Right lobe of liver (tissue), 4 donors: ENCODE measurements around the gene KCNH2.

Experiments used
- POLR2A ChIP-seq: fragments of 450-650 bp; IDR thresholded peaks from one replicate; pipeline ENCODE4 v1.6.1; 2017; ENCODE audit warnings: antibody characterized with exemption, mild to moderate bottlenecking
- TF ChIP-seq, protein P1 (sequence below), 4 donors: fragments of 200-600 bp in 3 of 4; fragments of 450-650 bp in 1 of 4; IDR thresholded peaks; one replicate each; pipeline versions ENCODE4 v1.5.1 to v1.8.0; 2016 to 2022; ENCODE audit warnings: antibody characterized with exemption in 4 of 4, mild to moderate bottlenecking in 2 of 4
- donor health status: DM: no; HTN: no; CAD: no.
- donor health status: DM: no; HTN: no; CAD: no.
- donor health status: DM: no; HTN: yes; CAD: no.

- TF ChIP-seq, protein P1, sequence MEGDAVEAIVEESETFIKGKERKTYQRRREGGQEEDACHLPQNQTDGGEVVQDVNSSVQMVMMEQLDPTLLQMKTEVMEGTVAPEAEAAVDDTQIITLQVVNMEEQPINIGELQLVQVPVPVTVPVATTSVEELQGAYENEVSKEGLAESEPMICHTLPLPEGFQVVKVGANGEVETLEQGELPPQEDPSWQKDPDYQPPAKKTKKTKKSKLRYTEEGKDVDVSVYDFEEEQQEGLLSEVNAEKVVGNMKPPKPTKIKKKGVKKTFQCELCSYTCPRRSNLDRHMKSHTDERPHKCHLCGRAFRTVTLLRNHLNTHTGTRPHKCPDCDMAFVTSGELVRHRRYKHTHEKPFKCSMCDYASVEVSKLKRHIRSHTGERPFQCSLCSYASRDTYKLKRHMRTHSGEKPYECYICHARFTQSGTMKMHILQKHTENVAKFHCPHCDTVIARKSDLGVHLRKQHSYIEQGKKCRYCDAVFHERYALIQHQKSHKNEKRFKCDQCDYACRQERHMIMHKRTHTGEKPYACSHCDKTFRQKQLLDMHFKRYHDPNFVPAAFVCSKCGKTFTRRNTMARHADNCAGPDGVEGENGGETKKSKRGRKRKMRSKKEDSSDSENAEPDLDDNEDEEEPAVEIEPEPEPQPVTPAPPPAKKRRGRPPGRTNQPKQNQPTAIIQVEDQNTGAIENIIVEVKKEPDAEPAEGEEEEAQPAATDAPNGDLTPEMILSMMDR (IDR thresholded peaks at IDR 0.05): no peak
- no peak for TF ChIP-seq POLR2A
Observed at GRCh38 chr7:150901160-150902035, 76.7 kb downstream of the KCNH2 start.
